Activated gamma-delta T cell (primary cell): ENCODE results near the gene ANO1.

Experiments
- DNase-seq: peaks from one replicate; lab custom pipeline; 2025; lab: John Stamatoyannopoulos, UW

Gene ANO1

DNA sequence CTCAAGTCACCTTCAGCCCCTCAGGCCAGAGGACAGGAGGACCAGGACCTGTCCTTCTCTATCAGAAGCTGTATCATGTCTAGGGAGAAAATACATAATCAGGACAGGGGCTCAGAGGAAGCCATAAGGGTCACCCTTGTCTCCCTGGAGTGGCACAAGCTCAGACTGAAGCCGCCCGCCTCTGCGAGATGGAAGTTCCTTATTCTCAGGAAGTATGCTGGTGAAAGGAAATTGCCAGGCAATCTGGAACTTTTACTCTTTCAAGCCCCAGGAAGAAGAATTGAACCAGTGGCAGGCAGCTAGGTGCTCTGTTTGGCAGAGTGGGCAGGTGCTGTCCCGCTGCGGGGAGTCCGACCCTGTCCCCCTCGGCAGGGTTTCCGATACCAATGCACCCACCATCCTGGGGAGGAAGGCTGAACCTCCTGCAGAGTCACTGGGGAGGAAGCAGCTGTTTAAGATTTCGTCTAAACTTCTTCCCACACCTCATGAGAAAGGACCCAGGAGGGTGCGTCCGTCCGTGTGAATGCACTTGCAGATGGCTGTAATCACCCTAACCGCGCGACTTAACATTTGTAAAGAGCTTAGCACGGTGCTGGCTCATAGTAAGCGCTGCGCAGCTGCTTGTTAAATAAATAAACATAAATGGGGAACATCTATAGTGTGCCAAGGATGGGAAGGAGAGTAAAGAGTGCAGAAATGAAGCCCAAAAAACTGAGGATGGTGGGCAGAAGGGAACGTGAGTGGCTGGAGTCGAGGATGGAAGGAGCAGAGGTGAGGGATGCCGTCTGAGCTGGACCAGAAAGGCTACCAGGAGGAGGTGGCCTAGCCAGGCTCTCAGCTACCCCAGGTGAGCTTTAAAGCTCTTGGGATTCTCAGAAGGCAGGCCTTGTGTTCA is 5.0 kb upstream of the ANO1 start:
- DNase-seq: no peak

- DNase-seq: no peak
Measured at GRCh38 chr11:70073871-70074371, 4.2 kb upstream of the ANO1 start.

- DNase-seq: no peak
Measured at GRCh38 chr11:70074746-70075145, 3.4 kb upstream of the ANO1 start.

DNA sequence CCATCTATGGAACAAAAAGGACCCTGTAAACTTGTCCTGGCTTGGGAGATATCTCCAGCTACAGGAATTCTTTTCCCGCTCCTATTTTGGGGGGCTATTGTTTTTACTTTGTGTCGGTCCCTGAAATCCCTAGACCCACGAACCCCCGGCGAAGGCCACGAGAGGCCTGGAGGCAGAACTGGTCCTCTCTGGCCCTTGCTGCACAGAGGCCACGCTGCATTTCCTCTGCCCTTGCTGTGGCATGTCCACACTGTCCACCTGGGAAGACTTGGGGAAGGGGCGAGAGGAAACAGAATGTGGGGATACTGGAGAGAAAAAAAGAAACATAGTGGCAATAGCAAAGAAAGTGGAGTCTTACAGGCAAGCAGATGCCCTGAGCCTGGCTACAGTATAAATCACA is 2.3 kb upstream of the ANO1 start:
- DNase-seq: no peak

GRCh38 chr11:70076461-70076931 is 1.6 kb upstream of the ANO1 start:
- DNase-seq: no peak

DNA sequence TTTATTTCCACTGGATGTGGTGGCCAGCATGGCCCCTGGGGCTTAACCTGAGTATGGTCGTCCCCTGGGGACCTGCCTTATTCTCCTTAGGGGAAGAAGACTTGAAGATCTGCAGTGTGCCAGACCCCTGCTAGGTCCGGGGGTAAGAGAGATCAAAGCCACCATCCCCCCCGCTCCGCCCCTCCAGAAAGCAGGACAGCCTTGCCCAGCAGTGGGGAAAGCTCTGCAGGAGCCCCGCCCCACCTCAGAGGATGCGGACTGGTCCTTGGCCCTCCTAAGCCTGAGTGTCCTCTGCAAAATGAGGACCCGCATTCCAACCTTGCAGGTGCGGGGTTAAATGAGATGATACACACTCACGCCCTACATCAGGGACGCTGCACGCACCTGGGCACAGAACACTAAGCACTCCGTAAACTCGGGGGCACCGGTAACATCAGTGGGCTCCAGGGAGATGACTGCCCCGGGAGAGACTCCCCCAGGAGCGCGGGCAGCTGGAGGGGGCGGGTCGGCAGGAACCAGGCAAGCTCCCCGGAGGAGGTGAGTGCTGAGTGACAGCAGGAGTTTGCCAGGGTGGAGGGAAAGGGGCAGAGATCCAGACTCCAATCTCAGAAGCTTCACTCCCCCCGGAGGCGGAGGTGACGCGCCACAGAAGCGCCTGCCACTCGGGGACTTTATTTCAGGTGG is 564 bp upstream of the ANO1 start:
- no peak for DNase-seq

GRCh38 chr11:70078781-70079616 is 882 bp downstream of the ANO1 start:
- DNase-seq: no peak

- DNase-seq: no peak
Measured at GRCh38 chr11:70079691-70080090, 1.6 kb downstream of the ANO1 start.

- no peak for DNase-seq
Measured at GRCh38 chr11:70080763-70081162, 2.6 kb downstream of the ANO1 start.

DNA sequence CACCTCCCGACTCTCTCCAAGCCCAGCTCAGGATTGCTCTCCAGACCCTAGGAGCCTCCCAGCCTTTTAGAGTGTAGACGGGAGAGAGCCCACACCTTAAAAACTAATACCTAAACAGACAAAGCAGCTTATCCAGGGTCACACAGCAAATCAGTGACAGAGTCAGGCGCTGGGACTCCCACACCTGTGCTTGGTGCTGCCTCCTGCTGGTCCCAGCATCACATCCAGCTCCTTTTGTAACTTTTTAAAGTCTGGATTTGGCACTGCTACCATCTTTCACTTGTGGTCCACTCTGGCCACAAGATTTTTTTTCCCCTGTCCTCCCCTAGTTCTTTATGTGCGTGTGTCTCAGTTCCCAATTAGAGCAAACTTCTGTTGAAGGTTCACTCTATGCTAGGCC is 4.7 kb downstream of the ANO1 start:
- DNase-seq: no peak

DNA sequence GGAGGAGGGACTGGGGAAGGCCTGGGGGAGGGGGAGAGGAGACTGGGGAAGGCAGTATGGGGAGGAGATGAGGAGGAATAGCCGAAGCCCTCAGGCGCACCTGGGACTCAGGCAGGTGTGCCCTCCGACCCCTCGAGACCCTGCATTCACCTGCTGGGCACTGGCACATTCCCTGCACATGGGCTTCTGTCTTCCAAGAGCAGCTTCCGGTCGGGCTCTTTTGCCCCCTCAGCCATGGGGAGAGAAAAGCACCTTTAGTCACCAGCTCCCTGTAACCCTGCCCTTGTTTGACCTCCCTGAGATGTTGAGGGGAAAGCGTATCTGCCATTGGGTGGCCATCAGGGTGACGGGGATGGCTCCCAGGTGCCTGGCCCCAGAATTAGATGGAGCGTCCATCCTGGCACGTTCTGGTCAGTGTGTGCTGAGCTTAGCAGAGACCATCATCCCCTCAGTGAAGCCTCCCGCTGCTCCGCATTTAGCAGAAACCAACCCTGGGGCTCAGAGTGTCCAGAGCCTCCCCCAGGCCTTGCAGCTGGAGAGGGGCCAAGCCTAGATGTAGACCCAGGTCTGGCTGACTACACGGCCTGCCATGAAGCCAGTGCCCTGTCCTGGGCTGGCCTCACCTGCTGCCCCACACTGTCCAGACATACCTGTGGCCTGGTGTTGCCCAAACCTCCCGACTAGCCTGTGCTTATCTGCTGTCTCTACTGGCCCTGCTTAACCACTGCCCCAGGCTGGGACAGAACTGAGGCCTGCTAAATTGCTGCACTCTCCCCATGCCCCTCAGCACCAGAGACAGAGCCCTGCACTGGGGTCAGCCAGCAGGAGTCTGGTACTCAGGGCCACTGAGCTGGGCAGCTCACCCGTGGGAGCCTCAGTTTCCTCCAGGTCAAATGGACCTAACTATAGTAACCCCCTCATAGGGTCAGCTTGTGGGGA is 6.2 kb downstream of the ANO1 start:
- no peak for DNase-seq

- no peak for DNase-seq
Measured at GRCh38 chr11:70085815-70086769, 8.0 kb downstream of the ANO1 start.

GRCh38 chr11:70087446-70088167 is 9.5 kb downstream of the ANO1 start:
- DNase-seq: no peak

- no peak for DNase-seq
Measured at GRCh38 chr11:70088735-70089250, 10.7 kb downstream of the ANO1 start.

GRCh38 chr11:70089631-70090030 is 11.5 kb downstream of the ANO1 start:
- no peak for DNase-seq

DNA sequence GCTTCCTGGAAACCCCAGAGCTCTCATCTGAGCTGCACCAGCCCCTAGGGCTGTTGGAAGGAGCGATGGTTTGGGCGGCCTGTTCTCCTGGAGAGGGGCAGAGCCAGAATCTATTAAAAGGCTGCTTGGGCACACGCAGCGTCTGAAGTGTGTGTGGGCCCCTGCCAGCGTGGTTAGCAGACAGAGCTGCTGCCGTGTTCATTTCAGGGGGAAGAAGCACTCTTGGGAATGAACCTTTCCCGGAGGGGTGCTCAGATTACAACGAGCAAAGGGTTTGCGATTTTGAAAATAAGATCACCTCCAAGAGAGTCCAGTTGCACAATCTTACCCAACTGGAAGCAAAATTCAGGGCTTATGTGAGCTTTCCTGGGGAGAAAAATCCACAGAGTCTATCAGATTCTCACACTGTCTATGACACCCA is 12.9 kb downstream of the ANO1 start:
- DNase-seq: no peak

- DNase-seq: no peak
Measured at GRCh38 chr11:70091638-70092037, 13.5 kb downstream of the ANO1 start.

DNA sequence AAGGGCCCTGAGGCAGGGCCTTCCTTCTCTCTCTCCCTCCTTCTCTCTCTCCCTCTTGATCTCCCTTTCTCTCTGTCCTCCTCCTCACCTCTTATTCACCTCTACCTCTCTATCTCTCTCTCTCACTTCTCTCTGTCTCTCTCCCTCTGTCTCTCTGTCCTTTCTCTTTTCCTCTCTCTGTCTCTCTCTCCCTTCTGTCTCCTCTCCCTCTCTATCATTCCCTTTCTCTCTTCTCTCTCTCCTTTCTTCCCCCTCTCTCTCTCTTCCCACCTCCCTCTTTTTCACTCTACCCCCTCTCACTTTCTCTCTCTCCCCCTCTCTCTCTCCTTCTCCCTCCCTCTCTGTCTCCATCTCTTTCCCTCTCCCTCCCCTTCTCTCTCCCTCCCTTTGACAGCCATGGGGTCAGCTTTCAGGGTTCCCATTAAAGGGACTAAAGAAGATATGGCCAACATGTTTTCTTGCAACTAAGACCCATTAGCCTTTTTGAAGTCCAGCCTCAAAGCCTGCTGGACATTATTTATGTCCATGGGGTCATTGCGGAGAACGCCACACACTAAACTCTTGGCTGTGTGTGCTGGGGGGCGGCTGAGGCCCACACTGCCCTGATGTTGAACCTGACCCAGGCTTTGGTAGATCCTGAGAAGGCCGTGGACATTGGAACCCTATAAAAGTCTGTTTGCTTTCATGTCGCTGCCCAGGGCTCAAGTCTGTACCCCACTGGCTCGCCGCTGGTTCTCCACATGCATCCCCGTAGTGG is 15.0 kb downstream of the ANO1 start:
- DNase-seq: no peak
